HepG2 (cell line): ENCODE data around the gene TMCC1. TPM values are rescaled to one million over a fixed set of nuclear protein-coding genes. Genes with fewer than 3 reads are reported as not detected.

ENCODE experiments used
- AGO1 ChIP-seq: fragments of 200-400 bp; formaldehyde crosslinking; IDR thresholded peaks from 2 replicates; pipeline ENCODE4 v1.6.1; 2017; ENCODE audit warnings: mild to moderate bottlenecking, low read depth, low read length, moderate library complexity; ENCODE audit not compliant: poor library complexity, severe bottlenecking
- ATF5 ChIP-seq: sonication (generic); formaldehyde crosslinking; IDR thresholded peaks from 2 replicates; pipeline ENCODE4 v1.4.0; 2020; ENCODE audit warnings: mild to moderate bottlenecking, low read depth, missing genetic modification reagents
- ATM ChIP-seq: fragments of 450-650 bp; IDR thresholded peaks from 2 replicates; pipeline ENCODE4 v1.7.1; 2017; ENCODE audit warnings: mild to moderate bottlenecking, borderline replicate concordance
- BORCS8-MEF2B ChIP-seq: sonication (generic); formaldehyde crosslinking; IDR thresholded peaks from 2 replicates; pipeline ENCODE4 v1.8.0; 2022; ENCODE audit warnings: mild to moderate bottlenecking, missing genetic modification reagents
- CHCHD3 ChIP-seq: sonication (generic); formaldehyde crosslinking; IDR thresholded peaks from 2 replicates; pipeline ENCODE4 v1.8.0; 2022; ENCODE audit warnings: mild to moderate bottlenecking, missing genetic modification reagents, moderate library complexity
- EEA1 ChIP-seq: sonication (generic); formaldehyde crosslinking; IDR thresholded peaks from 2 replicates; pipeline ENCODE4 v1.5.1; 2020; ENCODE audit warnings: mild to moderate bottlenecking, missing genetic modification reagents, borderline replicate concordance
- HNRNPH1 ChIP-seq: fragments of 200-400 bp; formaldehyde crosslinking; optimal IDR thresholded peaks from 2 replicates; pipeline ENCODE3; 2017; ENCODE audit warnings: mild to moderate bottlenecking, low read depth, low read length
- KDM6A ChIP-seq: IDR thresholded peaks from 2 replicates; pipeline ENCODE4 v1.6.1; 2016; ENCODE audit warnings: low read depth
- PPARG ChIP-seq: conservative IDR thresholded peaks from 2 replicates; pipeline ENCODE4 v1.6.1; 2016; ENCODE audit warnings: missing biosample characterization, missing genetic modification reagents
- SP1 ChIP-seq, 2 experiments: fragments of 450-650 bp in 1 of 2; sonication (generic) in 1 of 2; formaldehyde crosslinking in 1 of 2; IDR thresholded peaks; 2 replicates each; pipeline versions ENCODE4 v1.4.0 to v1.6.1; 2016 to 2020; ENCODE audit warnings: missing genetic modification reagents in 1 of 2
- TGIF2 ChIP-seq: IDR thresholded peaks from 2 replicates; pipeline ENCODE4 v1.6.1; 2016; ENCODE audit warnings: control low read depth, missing compliant biosample characterization
- TRIM24 ChIP-seq: sonication (generic); formaldehyde crosslinking; IDR thresholded peaks from 2 replicates; pipeline ENCODE4 v1.8.0; 2022; ENCODE audit warnings: mild to moderate bottlenecking, missing genetic modification reagents
- ZMYM3 ChIP-seq: sonication (generic); formaldehyde crosslinking; IDR thresholded peaks from 2 replicates; pipeline ENCODE4 v1.5.1; 2020; ENCODE audit warnings: mild to moderate bottlenecking, missing genetic modification reagents
- ZNF234 ChIP-seq: sonication (generic); formaldehyde crosslinking; conservative IDR thresholded peaks from 2 replicates; pipeline ENCODE4 v1.5.1; 2020; ENCODE audit warnings: mild to moderate bottlenecking, missing genetic modification reagents
- ZNF296 ChIP-seq: sonication (generic); formaldehyde crosslinking; conservative IDR thresholded peaks from 2 replicates; pipeline ENCODE4 v1.5.0; 2020; ENCODE audit warnings: mild to moderate bottlenecking, missing genetic modification reagents
- ZNF362 ChIP-seq: sonication (generic); formaldehyde crosslinking; IDR thresholded peaks from 2 replicates; pipeline ENCODE4 v1.4.0; 2020; ENCODE audit warnings: missing genetic modification reagents, mild to moderate bottlenecking, borderline replicate concordance
- ZNF407 ChIP-seq: sonication (generic); formaldehyde crosslinking; IDR thresholded peaks from one replicate; pipeline ENCODE4 v1.5.1; 2020; ENCODE audit warnings: mild to moderate bottlenecking, missing genetic modification reagents; ENCODE audit errors: not compliant biosample characterization
- ZNF616 ChIP-seq: sonication (generic); formaldehyde crosslinking; IDR thresholded peaks from 2 replicates; pipeline ENCODE4 v1.5.0; 2020; ENCODE audit warnings: low read depth, mild to moderate bottlenecking, missing genetic modification reagents
- ZNF670 ChIP-seq: sonication (generic); formaldehyde crosslinking; IDR thresholded peaks from 2 replicates; pipeline ENCODE4 v1.8.0; 2022; ENCODE audit warnings: mild to moderate bottlenecking, missing genetic modification reagents, borderline replicate concordance
- ZNF776 ChIP-seq: sonication (generic); formaldehyde crosslinking; IDR thresholded peaks from 2 replicates; pipeline ENCODE4 v1.4.0; 2020; ENCODE audit warnings: mild to moderate bottlenecking, missing genetic modification reagents
- polyA plus RNA-seq, 8 experiments: library from polyadenylated mRNA; depleted of rRNA in 3 of 8; stranded (reverse) in 7 of 8; unstranded in 1 of 8; fragments of >200 nt; fragmentation: Illumina TruSeq in 4 of 8; extraction: Trizol in 4 of 8; gene quantifications; 2 replicates each; pipeline versions ENCODE4 v1.2.1 to v1.2.3, GENCODE V29; 2011 to 2016; ENCODE audit warnings: low read depth in 4 of 8, missing spikeins in 1 of 8, mixed read lengths in 1 of 8; ENCODE audit not compliant: insufficient read depth in 1 of 8
- total RNA-seq, 5 experiments: library from RNA; depleted of rRNA; stranded (reverse); fragments of >200 nt; fragmentation: Illumina TruSeq; extraction: Trizol; gene quantifications; 2 replicates each; pipeline ENCODE4 v1.2.3, GENCODE V29; 2016; ENCODE audit warnings: low read depth in 1 of 5

The TMCC1 gene
- total and polyA plus RNA-seq, 2 of the 13 experiments (the other 11 are each of a cell fraction or from before 2014, with no cell fraction given) = 12.1 to 264 TPM

GRCh38 chr3:129626744-129627349, 266.7 kb downstream of the TMCC1 start (continued):
- TF ChIP-seq ZNF296 = no peak
- TF ChIP-seq ZNF616 (CRISPR knock-in tag) = peak; percentile 49; the same call in 1 of the 2 replicates
- TF ChIP-seq TGIF2 (CRISPR knock-in tag) = peak; percentile 67; the same call in 1 of the 2 replicates
- 0 out of 2 replicates have a peak, but pooled peaks have one; percentile 79 for TF ChIP-seq ZNF234 (CRISPR knock-in tag)
- TF ChIP-seq AGO1 = no peak
- TF ChIP-seq HNRNPH1 = no peak
- TF ChIP-seq PPARG = peak; percentile 55
- TF ChIP-seq SP1 (IDR thresholded peaks at IDR 0.05) = no peak
- TF ChIP-seq SP1 (CRISPR knock-in tag; IDR thresholded peaks at IDR 0.05) = peak; percentile 61
- 0 out of 2 replicates have a peak, but pooled peaks have one; percentile 29 for TF ChIP-seq BORCS8-MEF2B (CRISPR knock-in tag)
- 0 out of 2 replicates have a peak, but pooled peaks have one; percentile 30 for TF ChIP-seq ATF5 (CRISPR knock-in tag)
- TF ChIP-seq CHCHD3 (CRISPR knock-in tag) = 0 out of 2 replicates have a peak, but pooled peaks have one; percentile 78
- peak; percentile 70; the same call in 1 of the 2 replicates for TF ChIP-seq TRIM24 (CRISPR knock-in tag)
- no peak for TF ChIP-seq ZMYM3 (CRISPR knock-in tag)
- TF ChIP-seq ZNF362 = 0 out of 2 replicates have a peak, but pooled peaks have one; percentile 12
- TF ChIP-seq ZNF407 (CRISPR knock-in tag) = peak; percentile 85
- 0 out of 2 replicates have a peak, but pooled peaks have one; percentile 56 for TF ChIP-seq ZNF670 (CRISPR knock-in tag)
- peak; percentile 24; the same call in 1 of the 2 replicates for TF ChIP-seq ZNF776 (CRISPR knock-in tag)
- TF ChIP-seq ATM = no peak
- peak; percentile 39; the same call in 1 of the 2 replicates for TF ChIP-seq EEA1 (CRISPR knock-in tag)
- peak; percentile 23; the same call in 1 of the 2 replicates for TF ChIP-seq KDM6A
